K562 (cell line): Measurements from ENCODE around the gene TAF10. TPM values are rescaled to one million over a fixed set of nuclear protein-coding genes. Genes with fewer than 3 reads are reported as not detected.

Source experiments
- FOXA1 ChIP-seq: fragments of 450-650 bp; IDR thresholded peaks from 2 replicates; pipeline ENCODE4 v1.6.1; 2016; ENCODE audit warnings: mild to moderate bottlenecking, borderline replicate concordance
- NEUROD1 ChIP-seq: fragments of 150-350 bp; IDR thresholded peaks from 2 replicates; pipeline ENCODE4 v1.6.1; 2014; ENCODE audit warnings: borderline replicate concordance, low read length, low read depth; ENCODE audit not compliant: partially characterized antibody
- POLR3G ChIP-seq: IDR thresholded peaks from 2 replicates; pipeline ENCODE4 v1.6.1; 2011; ENCODE audit not compliant: insufficient read length, insufficient replicate concordance; ENCODE audit errors: extremely low read depth
- SIRT6 ChIP-seq: IDR thresholded peaks from one replicate; pipeline ENCODE4 v1.6.1; 2012; ENCODE audit warnings: low read depth, mild to moderate bottlenecking, control low read depth, inconsistent platforms, low read length, moderate library complexity
- YY1 ChIP-seq, 3 experiments: IDR thresholded peaks; 2 replicates each; pipeline ENCODE4 v1.6.1; 2011; ENCODE audit warnings: low read length in 2 of 3, mild to moderate bottlenecking in 2 of 3, moderate library complexity in 2 of 3, borderline replicate concordance in 1 of 3, control low read depth in 1 of 3, low read depth in 1 of 3; ENCODE audit not compliant: insufficient read depth in 3 of 3, insufficient replicate concordance in 2 of 3, control insufficient read depth in 1 of 3, insufficient read length in 1 of 3; ENCODE audit errors: extremely low read depth in 1 of 3
- ZBTB1 ChIP-seq: sonication (generic); formaldehyde crosslinking; IDR thresholded peaks from 2 replicates; pipeline ENCODE4 v1.8.1; 2023; ENCODE audit warnings: missing genetic modification reagents, low read depth, mild to moderate bottlenecking, borderline replicate concordance
- ZC3H11A ChIP-seq: IDR thresholded peaks from 2 replicates; pipeline ENCODE4 v1.6.1; 2012; ENCODE audit warnings: low read depth, low read length, improper control_type of control experiment
- polyA plus RNA-seq, 8 experiments: library from polyadenylated mRNA; depleted of rRNA in 4 of 8; stranded (reverse) in 5 of 8; unstranded in 3 of 8; fragments of >200 nt; fragmentation: Nextera tagmentation in 2 of 8; fragmentation: Illumina TruSeq in 1 of 8; extraction: Ambion mirVana in 2 of 8; extraction: Trizol in 1 of 8; gene quantifications; 2 replicates each; pipeline versions ENCODE4 v1.2.1 to v1.2.3, GENCODE V29; 2011 to 2014; ENCODE audit warnings: inconsistent platforms in 1 of 8, missing spikeins in 1 of 8
- total RNA-seq, 7 experiments: library from RNA; depleted of rRNA in 6 of 7; stranded (reverse); fragments of >200 nt in 6 of 7; fragmentation: Illumina TruSeq in 2 of 7; extraction: Trizol in 2 of 7; gene quantifications; 2 replicates each; pipeline versions ENCODE4 v1.2.1 to v1.2.3, GENCODE V29; 2011 to 2021; ENCODE audit warnings: low replicate concordance in 1 of 7
- TF ChIP-seq, protein P1 (sequence below): fragments of 450-650 bp; IDR thresholded peaks from 2 replicates; pipeline ENCODE4 v1.6.1; 2016; ENCODE audit warnings: mild to moderate bottlenecking, moderate library complexity
- TF ChIP-seq, protein P2 (sequence below), 3 experiments: fragments of 200-800 bp in 1 of 3; fragments of 250-450 bp in 1 of 3; fragments of 450-650 bp in 1 of 3; sonication (Bioruptor Pico) in 1 of 3; sonication (Bioruptor generic) in 1 of 3; formaldehyde crosslinking in 1 of 3; IDR thresholded peaks; 2 replicates each; pipeline versions ENCODE4 v1.6.1 to v1.8.0; 2016 to 2022; ENCODE audit warnings: mild to moderate bottlenecking in 2 of 3, missing genetic modification characterization in 2 of 3, missing compliant biosample characterization in 1 of 3, moderate library complexity in 1 of 3

TAF10 gene
- total and polyA plus RNA-seq, 9 of the 15 experiments (the other 6 are each of a cell fraction or from before 2014, with no cell fraction given): 19.5 to 197 (median 121) TPM

DNA sequence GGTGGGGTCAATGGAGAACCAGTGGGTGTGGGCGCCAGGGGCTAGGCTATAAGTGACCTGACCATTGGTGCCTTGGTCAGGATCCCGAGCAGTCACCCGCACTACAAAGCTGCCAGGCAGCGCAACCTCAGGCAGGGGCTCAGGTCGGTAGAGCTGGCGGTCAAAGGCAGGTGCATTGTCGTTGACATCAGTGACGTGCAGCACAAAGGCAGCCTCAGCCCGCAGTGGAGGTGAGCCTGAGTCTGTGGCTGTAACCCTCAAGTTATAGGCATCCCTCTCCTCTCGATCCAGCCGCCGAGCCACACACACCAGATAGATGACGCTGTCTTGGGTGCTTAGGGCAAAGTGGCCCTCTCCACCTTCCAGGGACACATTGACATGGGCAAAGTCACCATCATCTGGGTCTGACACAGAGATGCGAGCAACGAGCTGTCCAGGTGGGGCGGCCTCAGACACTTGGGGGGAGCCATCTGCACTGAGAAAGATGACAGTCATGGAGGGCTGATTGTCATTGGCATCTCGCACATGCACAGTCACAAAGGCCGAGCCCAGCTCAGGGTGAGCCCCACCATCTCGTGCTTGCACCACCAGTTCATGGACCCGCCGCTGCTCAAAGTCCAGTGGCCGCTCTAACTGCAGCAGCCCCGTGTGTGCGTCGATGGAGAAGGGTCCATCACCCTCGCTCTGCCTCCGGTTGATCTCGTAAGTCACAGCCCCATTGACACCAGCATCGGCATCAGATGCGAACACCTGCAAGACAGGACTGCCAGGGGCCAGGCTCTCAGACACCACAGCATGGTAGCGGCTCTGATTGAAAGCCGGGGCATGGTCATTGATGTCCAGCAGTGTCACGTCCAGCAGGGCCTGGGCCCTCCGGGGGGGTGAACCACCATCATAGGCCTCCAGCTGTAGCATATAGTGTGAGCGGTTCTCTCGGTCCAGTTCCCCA, 28.3 kb upstream of the TAF10 start (continued):
- TF ChIP-seq, protein P1, sequence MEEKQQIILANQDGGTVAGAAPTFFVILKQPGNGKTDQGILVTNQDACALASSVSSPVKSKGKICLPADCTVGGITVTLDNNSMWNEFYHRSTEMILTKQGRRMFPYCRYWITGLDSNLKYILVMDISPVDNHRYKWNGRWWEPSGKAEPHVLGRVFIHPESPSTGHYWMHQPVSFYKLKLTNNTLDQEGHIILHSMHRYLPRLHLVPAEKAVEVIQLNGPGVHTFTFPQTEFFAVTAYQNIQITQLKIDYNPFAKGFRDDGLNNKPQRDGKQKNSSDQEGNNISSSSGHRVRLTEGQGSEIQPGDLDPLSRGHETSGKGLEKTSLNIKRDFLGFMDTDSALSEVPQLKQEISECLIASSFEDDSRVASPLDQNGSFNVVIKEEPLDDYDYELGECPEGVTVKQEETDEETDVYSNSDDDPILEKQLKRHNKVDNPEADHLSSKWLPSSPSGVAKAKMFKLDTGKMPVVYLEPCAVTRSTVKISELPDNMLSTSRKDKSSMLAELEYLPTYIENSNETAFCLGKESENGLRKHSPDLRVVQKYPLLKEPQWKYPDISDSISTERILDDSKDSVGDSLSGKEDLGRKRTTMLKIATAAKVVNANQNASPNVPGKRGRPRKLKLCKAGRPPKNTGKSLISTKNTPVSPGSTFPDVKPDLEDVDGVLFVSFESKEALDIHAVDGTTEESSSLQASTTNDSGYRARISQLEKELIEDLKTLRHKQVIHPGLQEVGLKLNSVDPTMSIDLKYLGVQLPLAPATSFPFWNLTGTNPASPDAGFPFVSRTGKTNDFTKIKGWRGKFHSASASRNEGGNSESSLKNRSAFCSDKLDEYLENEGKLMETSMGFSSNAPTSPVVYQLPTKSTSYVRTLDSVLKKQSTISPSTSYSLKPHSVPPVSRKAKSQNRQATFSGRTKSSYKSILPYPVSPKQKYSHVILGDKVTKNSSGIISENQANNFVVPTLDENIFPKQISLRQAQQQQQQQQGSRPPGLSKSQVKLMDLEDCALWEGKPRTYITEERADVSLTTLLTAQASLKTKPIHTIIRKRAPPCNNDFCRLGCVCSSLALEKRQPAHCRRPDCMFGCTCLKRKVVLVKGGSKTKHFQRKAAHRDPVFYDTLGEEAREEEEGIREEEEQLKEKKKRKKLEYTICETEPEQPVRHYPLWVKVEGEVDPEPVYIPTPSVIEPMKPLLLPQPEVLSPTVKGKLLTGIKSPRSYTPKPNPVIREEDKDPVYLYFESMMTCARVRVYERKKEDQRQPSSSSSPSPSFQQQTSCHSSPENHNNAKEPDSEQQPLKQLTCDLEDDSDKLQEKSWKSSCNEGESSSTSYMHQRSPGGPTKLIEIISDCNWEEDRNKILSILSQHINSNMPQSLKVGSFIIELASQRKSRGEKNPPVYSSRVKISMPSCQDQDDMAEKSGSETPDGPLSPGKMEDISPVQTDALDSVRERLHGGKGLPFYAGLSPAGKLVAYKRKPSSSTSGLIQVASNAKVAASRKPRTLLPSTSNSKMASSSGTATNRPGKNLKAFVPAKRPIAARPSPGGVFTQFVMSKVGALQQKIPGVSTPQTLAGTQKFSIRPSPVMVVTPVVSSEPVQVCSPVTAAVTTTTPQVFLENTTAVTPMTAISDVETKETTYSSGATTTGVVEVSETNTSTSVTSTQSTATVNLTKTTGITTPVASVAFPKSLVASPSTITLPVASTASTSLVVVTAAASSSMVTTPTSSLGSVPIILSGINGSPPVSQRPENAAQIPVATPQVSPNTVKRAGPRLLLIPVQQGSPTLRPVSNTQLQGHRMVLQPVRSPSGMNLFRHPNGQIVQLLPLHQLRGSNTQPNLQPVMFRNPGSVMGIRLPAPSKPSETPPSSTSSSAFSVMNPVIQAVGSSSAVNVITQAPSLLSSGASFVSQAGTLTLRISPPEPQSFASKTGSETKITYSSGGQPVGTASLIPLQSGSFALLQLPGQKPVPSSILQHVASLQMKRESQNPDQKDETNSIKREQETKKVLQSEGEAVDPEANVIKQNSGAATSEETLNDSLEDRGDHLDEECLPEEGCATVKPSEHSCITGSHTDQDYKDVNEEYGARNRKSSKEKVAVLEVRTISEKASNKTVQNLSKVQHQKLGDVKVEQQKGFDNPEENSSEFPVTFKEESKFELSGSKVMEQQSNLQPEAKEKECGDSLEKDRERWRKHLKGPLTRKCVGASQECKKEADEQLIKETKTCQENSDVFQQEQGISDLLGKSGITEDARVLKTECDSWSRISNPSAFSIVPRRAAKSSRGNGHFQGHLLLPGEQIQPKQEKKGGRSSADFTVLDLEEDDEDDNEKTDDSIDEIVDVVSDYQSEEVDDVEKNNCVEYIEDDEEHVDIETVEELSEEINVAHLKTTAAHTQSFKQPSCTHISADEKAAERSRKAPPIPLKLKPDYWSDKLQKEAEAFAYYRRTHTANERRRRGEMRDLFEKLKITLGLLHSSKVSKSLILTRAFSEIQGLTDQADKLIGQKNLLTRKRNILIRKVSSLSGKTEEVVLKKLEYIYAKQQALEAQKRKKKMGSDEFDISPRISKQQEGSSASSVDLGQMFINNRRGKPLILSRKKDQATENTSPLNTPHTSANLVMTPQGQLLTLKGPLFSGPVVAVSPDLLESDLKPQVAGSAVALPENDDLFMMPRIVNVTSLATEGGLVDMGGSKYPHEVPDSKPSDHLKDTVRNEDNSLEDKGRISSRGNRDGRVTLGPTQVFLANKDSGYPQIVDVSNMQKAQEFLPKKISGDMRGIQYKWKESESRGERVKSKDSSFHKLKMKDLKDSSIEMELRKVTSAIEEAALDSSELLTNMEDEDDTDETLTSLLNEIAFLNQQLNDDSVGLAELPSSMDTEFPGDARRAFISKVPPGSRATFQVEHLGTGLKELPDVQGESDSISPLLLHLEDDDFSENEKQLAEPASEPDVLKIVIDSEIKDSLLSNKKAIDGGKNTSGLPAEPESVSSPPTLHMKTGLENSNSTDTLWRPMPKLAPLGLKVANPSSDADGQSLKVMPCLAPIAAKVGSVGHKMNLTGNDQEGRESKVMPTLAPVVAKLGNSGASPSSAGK: no peak
- TF ChIP-seq ZBTB1 (CRISPR knock-in tag) (no peak), ZC3H11A (no peak), YY1 (IDR thresholded peaks at IDR 0.05; ENCODE audit: borderline replicate concordance in 1 of 3, control insufficient read depth in 1 of 3, extremely low read depth in 1 of 3, insufficient read depth in 3 of 3, insufficient read length in 1 of 3, insufficient replicate concordance in 2 of 3, low read depth in 1 of 3, low read length in 2 of 3) (no peak), SIRT6 (no peak), POLR3G (no peak), FOXA1 (no peak), NEUROD1 (no peak)
- TF ChIP-seq, protein P2, sequence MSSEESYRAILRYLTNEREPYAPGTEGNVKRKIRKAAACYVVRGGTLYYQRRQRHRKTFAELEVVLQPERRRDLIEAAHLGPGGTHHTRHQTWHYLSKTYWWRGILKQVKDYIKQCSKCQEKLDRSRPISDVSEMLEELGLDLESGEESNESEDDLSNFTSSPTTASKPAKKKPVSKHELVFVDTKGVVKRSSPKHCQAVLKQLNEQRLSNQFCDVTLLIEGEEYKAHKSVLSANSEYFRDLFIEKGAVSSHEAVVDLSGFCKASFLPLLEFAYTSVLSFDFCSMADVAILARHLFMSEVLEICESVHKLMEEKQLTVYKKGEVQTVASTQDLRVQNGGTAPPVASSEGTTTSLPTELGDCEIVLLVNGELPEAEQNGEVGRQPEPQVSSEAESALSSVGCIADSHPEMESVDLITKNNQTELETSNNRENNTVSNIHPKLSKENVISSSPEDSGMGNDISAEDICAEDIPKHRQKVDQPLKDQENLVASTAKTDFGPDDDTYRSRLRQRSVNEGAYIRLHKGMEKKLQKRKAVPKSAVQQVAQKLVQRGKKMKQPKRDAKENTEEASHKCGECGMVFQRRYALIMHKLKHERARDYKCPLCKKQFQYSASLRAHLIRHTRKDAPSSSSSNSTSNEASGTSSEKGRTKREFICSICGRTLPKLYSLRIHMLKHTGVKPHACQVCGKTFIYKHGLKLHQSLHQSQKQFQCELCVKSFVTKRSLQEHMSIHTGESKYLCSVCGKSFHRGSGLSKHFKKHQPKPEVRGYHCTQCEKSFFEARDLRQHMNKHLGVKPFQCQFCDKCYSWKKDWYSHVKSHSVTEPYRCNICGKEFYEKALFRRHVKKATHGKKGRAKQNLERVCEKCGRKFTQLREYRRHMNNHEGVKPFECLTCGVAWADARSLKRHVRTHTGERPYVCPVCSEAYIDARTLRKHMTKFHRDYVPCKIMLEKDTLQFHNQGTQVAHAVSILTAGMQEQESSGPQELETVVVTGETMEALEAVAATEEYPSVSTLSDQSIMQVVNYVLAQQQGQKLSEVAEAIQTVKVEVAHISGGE (CRISPR knock-in tag; IDR thresholded peaks at IDR 0.05): no peak
